GM21529 (cell line): ENCODE data around the gene DUSP23.

ENCODE experiments used
- ATAC-seq: cut with Tn5 transposase; IDR thresholded peaks from one replicate; pipeline ENCODE4 v1.9.1; 2021; ENCODE audit not compliant: unreplicated experiment

DUSP23 gene

DNA sequence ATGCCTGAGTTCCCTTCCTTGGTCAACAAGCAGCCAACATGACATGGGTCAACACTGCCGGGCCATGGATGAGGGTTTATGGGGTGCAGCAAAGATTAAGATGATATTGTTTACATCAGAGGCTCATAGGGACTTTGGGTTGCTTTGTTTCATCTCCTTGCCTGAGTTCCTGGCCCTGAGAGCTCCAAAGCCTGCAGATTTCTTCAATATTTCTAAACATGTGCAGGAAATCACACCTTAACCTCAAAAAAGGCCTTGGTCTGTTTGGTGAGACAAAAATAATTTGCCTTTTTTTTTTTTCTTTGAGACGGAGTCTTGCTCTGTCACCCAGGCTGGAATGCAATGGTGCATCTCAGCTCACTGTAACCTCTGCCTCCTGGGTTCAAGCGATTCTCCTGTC lies 46.8 kb downstream of the DUSP23 start:
- ATAC-seq = no peak

DNA sequence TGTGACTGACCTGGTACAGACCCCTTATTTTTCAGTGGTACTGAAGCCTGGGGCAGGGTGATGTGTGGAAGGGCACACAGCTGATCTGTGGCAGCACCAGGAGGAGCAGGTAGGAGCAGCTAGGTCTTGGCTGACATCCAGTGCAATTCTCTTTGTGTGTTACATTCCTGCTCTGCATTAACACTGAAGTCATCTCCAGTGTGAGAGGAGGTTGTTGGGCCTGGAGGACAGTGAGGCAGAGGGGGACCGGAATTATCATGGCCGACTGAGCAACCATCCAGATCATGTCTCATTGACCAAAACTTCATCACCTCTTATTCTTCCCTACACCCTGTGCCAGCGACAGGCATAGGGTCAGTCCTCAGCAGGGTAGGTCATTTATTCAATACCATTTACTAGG lies 47.4 kb downstream of the DUSP23 start:
- no peak for ATAC-seq

DNA sequence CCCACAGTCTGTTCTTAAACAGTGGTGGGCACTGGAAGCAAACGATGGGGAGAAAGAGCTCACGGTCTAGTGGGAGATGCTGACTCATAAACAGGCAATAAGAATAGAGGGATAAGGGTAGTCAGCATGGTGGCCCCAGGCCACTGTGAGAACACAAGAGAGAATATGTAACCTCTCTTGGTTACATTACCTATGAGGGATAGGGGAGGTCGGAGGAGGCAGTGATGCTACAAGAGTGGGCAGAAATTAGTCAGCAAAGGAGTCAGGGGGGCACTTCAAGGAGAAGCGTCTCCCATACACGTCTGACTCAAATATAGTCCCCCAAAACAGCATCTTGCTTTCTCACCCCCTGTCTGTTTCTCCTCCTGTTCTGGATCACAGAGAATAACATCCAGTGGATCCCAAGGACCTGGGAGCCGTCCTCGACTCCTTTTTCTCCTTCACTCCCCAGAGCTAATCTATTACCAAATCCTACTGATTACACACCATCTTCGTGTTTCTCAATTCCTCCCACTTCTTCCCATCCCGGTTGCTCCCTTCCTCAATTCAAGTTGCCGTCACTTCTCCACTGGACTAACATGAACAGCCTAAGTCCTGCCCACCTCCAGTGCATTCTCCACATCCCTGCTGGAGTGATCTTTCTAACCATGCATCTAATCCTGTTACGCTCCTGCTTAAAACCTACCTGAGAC lies 48.0 kb downstream of the DUSP23 start:
- no peak for ATAC-seq

DNA sequence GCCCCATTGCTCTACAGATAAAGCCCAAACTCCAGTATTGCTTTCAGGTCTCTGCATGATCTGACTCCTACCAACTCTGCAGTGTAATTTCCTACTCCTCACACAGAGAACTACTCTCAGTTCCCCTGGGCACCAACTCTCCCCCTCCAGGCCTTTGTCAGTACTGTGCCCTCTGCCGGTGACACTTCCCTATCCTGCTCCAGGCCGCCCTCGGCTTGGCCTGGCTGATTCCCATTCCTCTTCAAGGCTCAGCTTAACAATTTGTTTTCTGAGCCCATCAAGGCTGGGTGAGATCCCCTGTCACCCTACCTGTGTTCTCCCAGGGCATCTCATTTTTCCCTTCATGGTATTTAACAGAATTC lies 48.5 kb downstream of the DUSP23 start:
- ATAC-seq = peak; percentile 81

DNA sequence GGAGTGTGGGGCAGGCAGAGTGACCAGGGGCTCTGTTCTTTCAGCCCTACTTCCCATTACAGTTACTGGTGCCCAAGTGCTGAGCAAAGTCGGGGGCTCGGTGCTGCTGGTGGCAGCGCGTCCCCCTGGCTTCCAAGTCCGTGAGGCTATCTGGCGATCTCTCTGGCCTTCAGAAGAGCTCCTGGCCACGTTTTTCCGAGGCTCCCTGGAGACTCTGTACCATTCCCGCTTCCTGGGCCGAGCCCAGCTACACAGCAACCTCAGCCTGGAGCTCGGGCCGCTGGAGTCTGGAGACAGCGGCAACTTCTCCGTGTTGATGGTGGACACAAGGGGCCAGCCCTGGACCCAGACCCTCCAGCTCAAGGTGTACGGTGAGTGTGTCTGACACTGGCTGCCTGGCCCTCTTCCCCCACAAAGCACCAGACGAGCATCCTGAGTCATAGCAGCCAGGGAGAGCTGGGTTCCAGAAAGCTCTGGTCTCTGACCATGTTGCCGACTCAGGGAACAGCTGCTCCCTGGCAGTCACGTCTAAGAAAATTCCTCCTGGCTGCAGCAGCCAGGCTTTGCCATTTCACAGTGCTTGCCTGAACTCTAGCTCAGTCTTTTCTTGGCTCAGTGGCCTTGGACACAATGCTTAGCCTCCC lies 49.2 kb downstream of the DUSP23 start:
- no peak for ATAC-seq

DNA sequence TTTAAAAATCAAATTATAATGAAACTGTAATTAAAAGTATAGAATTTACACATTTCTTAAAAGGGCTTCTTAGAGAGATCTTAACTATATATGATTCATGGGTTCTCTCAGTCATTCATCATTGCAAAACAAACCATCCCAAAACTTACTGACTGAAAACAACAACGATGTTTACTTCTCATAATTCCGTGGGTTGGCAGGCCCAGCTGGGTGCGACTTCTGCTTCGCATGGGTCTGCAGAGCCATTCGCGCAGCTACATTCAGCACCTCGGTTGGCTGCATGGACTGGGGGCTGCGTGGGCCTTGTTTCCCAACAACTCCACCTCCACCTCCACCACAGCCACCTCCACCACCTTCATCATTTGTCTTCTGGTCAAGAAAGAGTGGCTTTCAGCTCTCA lies 50.0 kb downstream of the DUSP23 start:
- ATAC-seq = no peak

DNA sequence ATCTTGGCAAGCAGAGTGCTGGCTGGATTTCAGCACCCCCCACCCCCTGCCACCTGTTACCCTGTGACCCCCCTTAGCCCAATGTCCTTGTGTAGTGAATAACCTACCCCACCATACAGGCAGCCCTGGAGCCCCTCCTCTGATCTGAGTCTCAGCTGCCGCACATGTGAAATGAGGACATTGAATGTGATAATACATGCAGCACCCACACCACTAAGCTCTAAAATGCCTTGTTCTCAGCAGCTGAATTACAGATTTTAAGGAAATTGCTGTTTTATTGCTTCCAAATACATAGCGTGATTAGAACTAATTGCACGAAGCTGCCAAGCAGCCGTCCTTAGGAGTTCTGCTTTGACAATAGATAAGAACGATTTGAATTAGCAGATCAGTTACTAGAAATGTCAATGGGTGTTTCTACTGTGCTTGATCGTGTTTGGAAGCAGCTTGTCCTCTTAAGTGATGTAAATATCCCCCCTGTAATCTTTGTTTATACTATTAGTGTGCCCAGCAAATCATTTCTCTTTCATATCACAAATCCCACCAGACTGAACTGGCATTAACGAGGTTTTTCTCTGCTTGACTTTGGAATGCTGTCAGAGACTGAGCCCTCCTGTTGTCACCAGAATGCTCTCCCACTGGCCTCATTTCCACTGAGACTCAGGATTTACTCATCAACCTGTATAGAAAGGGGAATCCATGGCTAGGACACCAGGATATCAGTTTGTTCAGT lies 50.8 kb downstream of the DUSP23 start:
- no peak for ATAC-seq
